T-helper 2 cell treated with Interferon-gamma antibody and Interleukin-4, amounts not matched to agents 5 μg/mL and 100 μg/mL, for 36 hours (primary cell): ENCODE data around the gene KRT6A.
"Not testable (repeated sequence)": the region's sequence is repeated elsewhere in the genome, so short reads cannot be mapped to it uniquely, and the experiment has no call there.

Source experiments
- DNase-seq: peaks from one replicate; pipeline ENCODE4 v3.0.0; 2021; ENCODE audit warnings: low spot score
- H3K27ac Mint-ChIP-seq: one replicate; pipeline ENCODE4 v1.8.0; 2021; ENCODE audit warnings: mild to moderate bottlenecking, mixed read lengths
- H3K27me3 Mint-ChIP-seq: one replicate; pipeline ENCODE4 v1.8.0; 2021; ENCODE audit warnings: low read depth, mixed read lengths
- H3K36me3 Mint-ChIP-seq: one replicate; pipeline ENCODE4 v1.8.0; 2021; ENCODE audit warnings: low read depth, mixed read lengths
- H3K4me1 Mint-ChIP-seq: one replicate; pipeline ENCODE4 v1.8.0; 2021; ENCODE audit warnings: low read depth, mixed read lengths
- H3K4me3 Mint-ChIP-seq: one replicate; pipeline ENCODE4 v1.8.0; 2022; ENCODE audit warnings: mild to moderate bottlenecking, moderate library complexity, mixed read lengths
- H3K9me3 Mint-ChIP-seq: one replicate; pipeline ENCODE4 v1.8.0; 2021; ENCODE audit warnings: mixed read lengths

The KRT6A gene

DNA sequence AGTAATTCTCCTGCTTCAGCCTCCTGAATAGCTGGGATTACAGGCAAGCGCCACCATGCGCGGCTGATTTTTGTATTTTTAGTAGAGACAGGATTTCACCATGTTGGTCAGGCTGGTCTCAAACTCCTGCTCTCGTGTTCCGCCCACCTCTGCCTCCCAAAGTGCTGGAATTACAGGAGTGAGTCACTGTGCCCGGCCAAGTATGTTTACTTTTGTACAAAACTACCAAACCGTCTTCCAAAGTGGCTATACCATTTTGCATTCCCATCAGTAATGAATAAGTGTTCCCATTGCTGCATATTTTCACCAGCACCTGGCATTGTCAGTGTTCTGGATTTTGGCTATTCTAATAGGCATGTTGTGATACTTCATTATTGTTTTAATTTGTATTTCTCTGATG is 8.4 kb upstream of the KRT6A start:
- H3K4me3 Mint-ChIP-seq = no peak overlapping the region
- no peak for DNase-seq
- peaks cover 22% of the 10 kb centered on the region for H3K27me3 Mint-ChIP-seq
- H3K27ac Mint-ChIP-seq = no peak overlapping the region
- H3K4me1 Mint-ChIP-seq = no peaks in the 10 kb centered on the region
- H3K36me3 Mint-ChIP-seq = no peaks in the 10 kb centered on the region
- H3K9me3 Mint-ChIP-seq = no peaks in the 10 kb centered on the region

DNA sequence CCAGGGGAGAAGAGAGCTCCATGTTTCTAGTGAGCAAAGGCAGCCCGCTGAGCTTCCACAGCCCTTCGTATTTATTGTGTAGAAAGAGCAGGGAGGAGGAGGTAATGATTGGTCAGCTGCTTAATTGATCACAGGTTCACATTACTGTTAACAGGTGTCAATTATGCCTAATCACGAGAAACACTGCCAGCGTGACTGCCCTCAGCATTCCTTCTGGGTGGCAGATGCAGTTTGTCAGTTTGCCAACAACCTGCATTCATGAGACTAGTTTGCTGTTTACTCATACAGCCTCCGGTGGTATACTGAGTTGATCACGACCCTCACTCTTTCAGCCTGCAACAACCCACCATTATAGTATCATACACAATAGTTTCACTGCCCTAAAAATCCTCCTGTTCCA is 7.5 kb upstream of the KRT6A start:
- not testable (repeated sequence) for H3K27ac Mint-ChIP-seq, DNase-seq, H3K36me3 Mint-ChIP-seq, H3K9me3 Mint-ChIP-seq, H3K4me3 Mint-ChIP-seq, H3K4me1 Mint-ChIP-seq
- H3K27me3 Mint-ChIP-seq = peaks cover 23% of the 10 kb centered on the region

DNA sequence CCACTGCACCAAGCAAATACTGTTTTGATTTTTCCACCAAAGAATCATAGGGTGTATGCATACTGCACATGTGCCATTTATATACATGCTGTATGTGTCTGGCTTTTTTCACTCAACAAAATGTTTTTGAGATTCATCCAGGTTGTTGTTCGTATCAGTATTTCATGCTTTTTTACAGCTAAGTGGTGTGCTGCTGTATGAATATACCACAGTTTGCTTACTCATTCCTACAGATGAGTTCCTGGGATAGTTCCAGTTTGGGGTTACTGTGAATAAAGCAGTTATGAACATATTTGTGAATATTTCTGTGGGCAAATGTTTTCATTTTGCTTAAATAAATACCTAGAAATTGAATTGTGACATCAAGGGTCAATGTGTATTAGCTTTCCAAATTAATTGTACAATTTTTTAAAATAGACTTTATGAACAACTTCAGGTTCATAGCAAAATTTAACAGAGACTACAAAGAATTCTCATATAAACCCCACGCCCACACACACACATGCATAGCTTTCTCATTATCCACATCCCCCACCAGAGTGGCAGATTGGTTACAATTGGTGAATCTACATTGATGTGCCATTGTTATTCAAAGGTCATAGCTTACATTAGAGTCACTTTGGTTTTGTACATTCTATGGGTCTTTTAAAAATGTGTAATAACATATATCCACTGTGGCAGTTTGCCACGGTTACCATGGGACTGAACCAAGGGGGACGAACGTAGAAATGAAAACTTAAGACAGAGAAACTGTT is 6.9 kb upstream of the KRT6A start:
- Mint-ChIP-seq H3K27ac (no peak overlapping the region), H3K36me3 (no peaks in the 10 kb centered on the region), H3K27me3 (peaks cover 21% of the 10 kb centered on the region), H3K4me3 (no peak overlapping the region), H3K4me1 (no peaks in the 10 kb centered on the region), H3K9me3 (no peaks in the 10 kb centered on the region)
- DNase-seq = no peak

DNA sequence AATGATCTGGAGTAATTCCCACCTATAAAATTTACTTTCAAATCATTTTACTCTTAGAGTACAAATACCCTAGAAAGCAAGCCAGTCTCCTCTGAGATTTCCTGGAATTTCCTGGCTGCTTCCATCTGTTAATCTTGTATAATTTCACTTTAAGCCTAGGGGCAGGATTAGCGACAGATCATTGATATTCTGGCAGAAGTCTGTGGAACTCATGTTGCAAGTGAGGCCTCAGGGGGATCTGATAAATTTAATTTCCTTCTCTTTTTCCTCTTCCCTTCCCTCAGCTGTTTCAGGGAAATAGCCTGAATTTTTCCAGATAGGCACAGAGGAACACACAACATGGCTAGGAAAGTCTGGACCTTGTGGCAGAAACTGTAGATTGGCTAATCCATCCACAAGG is 5.9 kb upstream of the KRT6A start:
- Mint-ChIP-seq H3K9me3 (no peaks in the 10 kb centered on the region), H3K4me1 (no peaks in the 10 kb centered on the region), H3K4me3 (no peak overlapping the region), H3K36me3 (no peaks in the 10 kb centered on the region), H3K27me3 (peaks cover 21% of the 10 kb centered on the region), H3K27ac (no peak overlapping the region)
- no peak for DNase-seq

DNA sequence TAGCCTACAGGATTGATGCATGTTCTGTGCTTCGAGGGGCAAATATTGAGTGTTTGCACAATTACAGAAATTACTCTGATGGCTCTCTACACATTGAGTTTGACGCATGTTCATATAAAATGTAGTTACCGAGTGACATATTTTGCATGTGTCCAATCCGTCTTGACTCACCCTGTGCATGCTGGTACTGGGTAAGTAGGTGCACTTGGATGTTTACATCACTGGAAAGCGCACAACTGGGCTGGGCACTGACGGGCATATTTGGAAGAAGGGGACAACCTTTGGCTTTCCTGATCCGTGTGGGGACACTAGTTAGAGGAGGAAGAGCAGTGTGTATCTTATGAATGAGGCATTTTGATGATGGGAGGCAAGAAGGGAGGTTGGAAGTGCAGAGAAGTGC is 4.9 kb upstream of the KRT6A start:
- H3K27ac Mint-ChIP-seq = no peak overlapping the region
- no peaks in the 10 kb centered on the region for H3K9me3 Mint-ChIP-seq
- no peaks in the 10 kb centered on the region for H3K36me3 Mint-ChIP-seq
- H3K4me1 Mint-ChIP-seq = no peaks in the 10 kb centered on the region
- no peak overlapping the region for H3K4me3 Mint-ChIP-seq
- H3K27me3 Mint-ChIP-seq = peaks cover 16% of the 10 kb centered on the region
- DNase-seq = no peak

DNA sequence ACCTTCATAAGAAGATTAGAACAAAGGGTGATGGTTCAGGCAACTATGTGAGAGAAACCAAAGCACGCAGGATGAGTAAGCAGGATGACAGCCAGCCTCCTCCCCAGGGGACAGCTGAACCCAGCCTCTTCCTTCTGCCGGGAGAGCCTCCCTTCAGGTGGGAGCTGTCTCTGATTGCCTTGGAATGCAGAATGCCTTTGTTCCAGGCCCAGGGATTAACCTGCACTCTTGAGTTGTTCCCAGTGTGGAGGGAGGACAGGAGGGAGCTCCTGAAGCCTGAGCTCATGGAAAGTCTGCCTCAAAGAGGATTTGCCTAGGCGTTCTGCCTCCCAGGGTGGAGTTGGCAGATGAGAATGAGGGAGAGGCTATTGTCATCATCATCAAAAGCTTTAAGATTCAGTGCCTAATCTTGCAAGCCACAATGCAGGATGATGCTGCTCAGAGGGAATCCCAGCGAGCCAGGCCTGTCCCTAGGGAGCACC is 3.6 kb upstream of the KRT6A start:
- H3K9me3 Mint-ChIP-seq = no peaks in the 10 kb centered on the region
- H3K27ac Mint-ChIP-seq = no peak overlapping the region
- no peaks in the 10 kb centered on the region for H3K36me3 Mint-ChIP-seq
- DNase-seq = no peak
- H3K27me3 Mint-ChIP-seq = peaks cover 10% of the 10 kb centered on the region
- H3K4me1 Mint-ChIP-seq = no peaks in the 10 kb centered on the region
- H3K4me3 Mint-ChIP-seq = no peak overlapping the region

DNA sequence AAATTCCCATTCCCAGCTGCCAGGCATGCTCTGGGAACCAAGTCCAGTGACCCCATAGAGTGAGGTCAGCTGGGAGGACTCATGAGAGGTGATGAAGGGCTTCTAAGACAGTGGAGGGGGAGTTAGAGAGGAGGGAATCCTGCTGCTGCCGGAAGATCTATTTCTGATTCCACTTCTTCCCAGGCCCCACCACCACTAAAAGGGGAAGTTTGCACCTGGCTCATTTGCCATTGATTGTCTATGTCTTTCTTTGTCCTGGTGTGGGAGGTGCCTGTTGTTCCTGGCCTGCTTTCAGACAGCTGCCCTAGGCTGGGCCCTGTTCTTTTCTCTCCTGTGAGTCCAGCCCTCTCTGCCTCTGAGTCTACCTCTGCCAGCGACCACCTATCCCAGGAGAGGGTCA is 3.0 kb upstream of the KRT6A start:
- H3K27me3 Mint-ChIP-seq = peaks cover 11% of the 10 kb centered on the region
- no peak for DNase-seq
- no peaks in the 10 kb centered on the region for H3K4me1 Mint-ChIP-seq
- H3K27ac Mint-ChIP-seq = no peak overlapping the region
- no peaks in the 10 kb centered on the region for H3K9me3 Mint-ChIP-seq
- no peaks in the 10 kb centered on the region for H3K36me3 Mint-ChIP-seq
- H3K4me3 Mint-ChIP-seq = no peak overlapping the region

DNA sequence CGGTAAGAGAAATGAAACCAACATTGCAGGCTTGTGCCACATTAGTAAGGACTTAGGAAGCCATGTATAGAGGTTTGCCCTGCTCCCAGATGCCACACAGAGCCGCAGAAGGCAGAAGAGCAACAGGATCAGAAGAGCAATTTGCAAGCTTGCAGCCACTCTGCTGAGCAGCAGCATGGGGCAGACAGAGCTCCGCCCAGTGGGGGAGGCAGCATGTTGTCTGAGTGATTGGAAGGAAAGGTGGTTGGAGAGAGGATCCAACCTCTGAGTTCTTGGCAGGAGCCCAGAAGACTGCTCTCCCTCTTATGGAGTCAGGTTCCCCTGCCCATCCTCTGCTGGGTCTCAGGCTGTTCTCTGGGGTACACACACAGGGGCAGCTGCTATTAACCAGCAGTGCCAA is 2.3 kb upstream of the KRT6A start:
- no peak for DNase-seq
- Mint-ChIP-seq H3K27me3 (peaks cover 11% of the 10 kb centered on the region), H3K9me3 (no peaks in the 10 kb centered on the region), H3K4me1 (no peaks in the 10 kb centered on the region), H3K4me3 (no peak overlapping the region), H3K36me3 (no peaks in the 10 kb centered on the region), H3K27ac (no peak overlapping the region)

DNA sequence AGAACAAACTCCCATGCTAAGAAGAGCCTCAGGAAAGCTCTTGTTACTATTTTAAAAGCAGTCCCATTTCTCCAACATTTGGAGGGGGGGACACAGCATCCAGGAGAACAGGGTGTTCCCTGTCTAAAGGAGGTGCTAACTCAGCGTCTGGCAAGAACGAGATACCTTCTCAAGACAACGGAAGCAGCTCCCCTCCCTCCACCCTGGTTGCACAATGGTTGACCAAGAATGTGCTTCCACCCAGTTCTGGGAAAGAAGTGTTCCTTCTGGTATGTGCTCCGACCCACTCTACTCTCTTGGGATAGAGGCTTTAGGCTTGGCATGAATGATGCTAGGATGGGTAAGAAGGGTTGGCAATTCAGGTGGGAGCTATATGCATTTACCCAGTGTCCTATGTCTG is 1.5 kb upstream of the KRT6A start:
- DNase-seq = no peak
- H3K27me3 Mint-ChIP-seq = peaks cover 11% of the 10 kb centered on the region
- no peaks in the 10 kb centered on the region for H3K4me1 Mint-ChIP-seq
- H3K4me3 Mint-ChIP-seq = no peak overlapping the region
- no peaks in the 10 kb centered on the region for H3K36me3 Mint-ChIP-seq
- H3K9me3 Mint-ChIP-seq = no peaks in the 10 kb centered on the region
- no peak overlapping the region for H3K27ac Mint-ChIP-seq

DNA sequence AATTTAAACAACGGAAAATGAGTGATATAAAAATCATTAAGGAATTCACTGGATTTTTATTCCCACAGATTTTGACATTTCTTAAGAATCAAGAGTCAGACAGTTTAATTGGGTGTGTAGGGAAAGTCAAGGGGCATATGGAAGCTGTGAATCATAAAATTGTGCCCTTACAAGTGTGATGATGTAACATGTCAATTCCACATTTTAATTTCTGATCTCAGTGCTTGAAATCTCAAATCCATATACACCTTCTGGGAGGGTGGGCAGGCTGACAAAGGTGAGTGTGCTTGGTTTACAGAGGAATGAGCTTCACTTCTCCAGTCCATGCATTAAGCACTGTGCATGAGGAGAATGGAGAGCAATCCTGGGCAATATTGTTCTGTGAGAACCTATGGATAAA is 1.0 kb upstream of the KRT6A start:
- Mint-ChIP-seq H3K4me3 (no peak overlapping the region), H3K9me3 (no peaks in the 10 kb centered on the region), H3K27me3 (peaks cover 11% of the 10 kb centered on the region), H3K27ac (no peak overlapping the region), H3K4me1 (no peaks in the 10 kb centered on the region), H3K36me3 (no peaks in the 10 kb centered on the region)
- DNase-seq = no peak

DNA sequence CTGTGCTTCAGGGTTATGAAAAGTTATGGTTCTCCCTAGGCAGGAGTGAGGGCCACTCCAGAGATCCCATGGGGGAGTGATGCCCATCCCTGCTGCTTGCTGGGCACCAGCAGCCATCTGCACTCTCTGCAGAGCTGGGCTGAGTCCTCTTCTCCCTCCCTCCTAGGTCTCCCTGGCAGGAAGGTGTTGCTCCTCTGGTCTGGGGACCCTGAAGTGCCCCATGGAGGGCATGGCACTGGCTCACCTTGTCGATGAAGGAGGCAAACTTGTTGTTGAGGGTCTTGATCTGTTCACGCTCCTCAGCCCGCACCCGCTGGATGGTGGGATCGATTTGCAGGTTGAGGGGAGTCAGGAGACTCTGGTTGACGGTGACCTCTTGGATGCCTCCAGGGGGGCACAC is 652 bp downstream of the KRT6A start:
- H3K27ac Mint-ChIP-seq, H3K36me3 Mint-ChIP-seq, H3K9me3 Mint-ChIP-seq, H3K4me3 Mint-ChIP-seq, DNase-seq, H3K27me3 Mint-ChIP-seq, H3K4me1 Mint-ChIP-seq: not testable (repeated sequence)

DNA sequence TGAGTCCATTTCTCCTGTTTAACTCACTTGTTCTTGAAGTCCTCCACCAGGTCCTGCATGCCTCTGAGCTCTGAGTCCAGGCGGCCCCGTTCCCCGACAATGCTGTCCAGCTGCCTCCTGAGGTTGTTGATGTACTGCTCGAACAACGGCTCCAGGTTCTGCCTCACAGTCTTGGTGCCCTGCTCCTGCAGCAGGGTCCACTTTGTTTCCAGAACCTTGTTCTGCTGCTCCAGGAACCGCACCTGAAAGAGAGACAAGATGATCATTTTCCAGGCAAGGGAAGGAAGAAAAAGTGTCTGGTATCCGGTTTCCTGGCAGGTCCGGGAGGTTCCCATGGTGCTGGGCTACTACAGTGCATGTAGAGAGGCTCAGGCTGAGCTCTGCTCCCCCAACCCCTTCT is 1.6 kb downstream of the KRT6A start:
- not testable (repeated sequence) for DNase-seq, H3K27me3 Mint-ChIP-seq, H3K36me3 Mint-ChIP-seq, H3K4me3 Mint-ChIP-seq, H3K4me1 Mint-ChIP-seq, H3K9me3 Mint-ChIP-seq, H3K27ac Mint-ChIP-seq

DNA sequence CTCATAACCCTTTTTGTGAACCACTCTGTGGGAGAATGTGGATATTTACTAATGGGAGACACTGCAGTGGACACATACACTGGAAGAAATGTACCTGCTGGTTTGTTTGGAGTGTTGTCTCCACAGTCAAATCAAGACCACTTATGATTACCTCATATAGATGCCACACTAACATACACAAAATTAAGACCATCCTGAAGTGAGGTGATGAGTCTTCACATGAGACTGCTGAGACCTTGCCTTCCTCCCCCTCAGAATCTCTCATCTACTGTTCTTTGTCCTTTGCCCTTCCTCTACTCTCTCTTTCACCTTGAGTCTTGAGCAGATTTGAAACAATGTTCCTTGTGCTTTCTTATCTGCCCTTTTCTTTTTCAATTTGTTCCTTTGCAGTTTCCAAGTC is 4.3 kb downstream of the KRT6A start:
- peaks cover 19% of the 10 kb centered on the region for H3K27me3 Mint-ChIP-seq
- H3K4me3 Mint-ChIP-seq = no peak overlapping the region

DNA sequence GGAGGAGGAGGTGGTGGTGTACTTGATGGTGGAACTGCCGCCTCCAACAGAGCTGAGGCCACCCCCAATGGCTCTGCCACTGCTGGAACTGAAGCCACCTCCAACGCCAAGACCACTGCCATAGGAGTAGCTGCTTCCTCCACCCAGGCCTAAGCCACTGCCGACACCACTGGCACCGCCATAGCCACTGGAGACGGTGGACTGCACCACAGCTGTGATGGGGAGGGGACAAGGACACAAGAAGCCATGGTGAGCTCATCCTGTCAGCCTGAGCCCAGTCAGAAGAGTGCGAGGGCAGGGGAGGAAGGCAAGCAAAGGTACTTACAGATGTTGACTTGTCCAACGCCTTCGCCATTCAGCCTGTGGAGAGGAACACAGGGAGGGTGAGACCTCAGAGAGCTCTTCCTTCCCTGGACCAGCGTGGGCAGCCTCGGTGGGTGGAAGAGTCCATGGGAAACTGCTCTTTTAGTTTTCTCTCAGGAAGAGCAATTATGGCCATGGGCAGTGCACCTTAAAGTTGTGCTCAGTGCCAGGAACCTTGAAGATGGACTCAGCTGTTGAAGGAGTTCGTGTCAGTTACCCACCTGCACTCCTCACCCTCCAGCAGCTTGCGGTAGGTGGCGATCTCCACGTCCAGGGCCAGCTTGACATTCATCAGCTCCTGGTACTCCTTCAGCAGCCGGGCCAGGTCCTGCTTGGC is 5.2 kb downstream of the KRT6A start:
- not testable (repeated sequence) for H3K4me1 Mint-ChIP-seq, DNase-seq, H3K27ac Mint-ChIP-seq, H3K4me3 Mint-ChIP-seq, H3K9me3 Mint-ChIP-seq, H3K36me3 Mint-ChIP-seq
- peaks cover 22% of the 10 kb centered on the region for H3K27me3 Mint-ChIP-seq

More for the DNA sequence above, 4.3 kb downstream of the KRT6A start:
- Mint-ChIP-seq H3K4me1 (no peaks in the 10 kb centered on the region), H3K9me3 (no peaks in the 10 kb centered on the region), H3K27ac (no peak overlapping the region), H3K36me3 (no peaks in the 10 kb centered on the region)
- no peak for DNase-seq

DNA sequence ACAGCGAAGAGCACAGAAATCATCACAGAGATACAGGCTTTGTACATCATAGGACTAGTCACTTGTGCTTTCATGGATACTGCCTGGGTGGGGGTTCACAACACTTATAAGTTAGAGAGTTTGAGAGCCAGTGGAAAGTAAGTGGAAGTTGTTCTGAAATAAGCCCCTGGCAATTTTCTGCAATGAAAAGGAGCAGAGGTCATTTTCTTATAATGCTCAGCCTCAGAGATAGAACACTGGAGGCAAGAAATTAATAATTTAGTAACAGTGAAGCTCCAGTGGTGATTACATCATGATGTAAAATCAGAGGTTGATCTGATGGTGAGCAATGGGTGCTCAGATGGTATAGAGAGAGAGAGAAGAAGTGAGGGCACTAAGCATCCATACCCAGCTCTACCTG is 5.8 kb downstream of the KRT6A start:
- no peak overlapping the region for H3K27ac Mint-ChIP-seq
- H3K36me3 Mint-ChIP-seq = no peaks in the 10 kb centered on the region
- no peaks in the 10 kb centered on the region for H3K9me3 Mint-ChIP-seq
- H3K4me1 Mint-ChIP-seq = no peaks in the 10 kb centered on the region
- no peak overlapping the region for H3K4me3 Mint-ChIP-seq
- H3K27me3 Mint-ChIP-seq = peaks cover 22% of the 10 kb centered on the region
- DNase-seq = no peak
